GM12874 (cell line): ENCODE data around the gene DDX42.

ENCODE experiments used
- CTCF ChIP-seq: IDR thresholded peaks from 2 replicates; pipeline ENCODE4 v1.5.1; 2011; ENCODE audit warnings: low read depth, mild to moderate bottlenecking, control low read depth, low read length, moderate library complexity; ENCODE audit not compliant: insufficient read depth

DDX42 gene

GRCh38 chr17:63826468-63827001, 52.6 kb downstream of the DDX42 start:
- no peak for TF ChIP-seq CTCF

- peak; percentile 87 for TF ChIP-seq CTCF
These were observed 53.2 kb downstream of the DDX42 start, which contains the start of the genes FTSJ3 and PSMC5 for GRCh38 chr17:63827002-63827800. TSS of gene FTSJ3 (minus strand) at chr17:63827663. CDS start at chr17:63826902, 761 bp downstream. TSS of gene PSMC5 (plus strand) at chr17:63827431. CDS start at chr17:63827491, 60 bp downstream.

- no peak for TF ChIP-seq CTCF
These were observed 53.8 kb downstream of the DDX42 start for GRCh38 chr17:63827801-63828221.

- TF ChIP-seq CTCF: no peak
These were observed 55.0 kb downstream of the DDX42 start for GRCh38 chr17:63828936-63829335.

- TF ChIP-seq CTCF: no peak
These were observed 56.3 kb downstream of the DDX42 start for GRCh38 chr17:63830278-63830677.

GRCh38 chr17:63830904-63831491, 57.0 kb downstream of the DDX42 start:
- no peak for TF ChIP-seq CTCF

- no peak for TF ChIP-seq CTCF
These were observed 57.5 kb downstream of the DDX42 start for GRCh38 chr17:63831505-63831904.
